ENCODE results near the gene ASTN2.
"Not testable (repeated sequence)": the region's sequence is repeated elsewhere in the genome, so short reads cannot be mapped to it uniquely, and the experiment has no call there.

The ASTN2 gene

DNA sequence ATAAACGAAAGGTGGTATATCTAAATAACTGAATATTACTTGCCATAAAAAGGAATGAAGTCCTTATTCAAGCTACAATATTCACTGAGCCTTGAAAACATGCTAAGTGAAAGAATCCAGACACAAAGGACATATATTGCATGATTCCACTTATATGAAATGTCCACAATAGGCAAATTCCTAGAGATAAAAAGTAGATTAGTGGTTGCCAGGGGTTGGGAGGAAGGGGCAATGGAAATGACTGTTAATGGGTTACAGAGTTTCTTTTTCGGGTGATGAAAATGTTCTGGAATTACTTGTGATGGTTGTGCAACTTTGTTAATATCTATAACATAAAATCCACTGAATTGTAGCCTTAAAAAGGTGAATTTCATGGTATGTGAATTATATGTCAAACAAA, 954.8 kb downstream of the ASTN2 start:
- TF ChIP-seq, protein P1, sequence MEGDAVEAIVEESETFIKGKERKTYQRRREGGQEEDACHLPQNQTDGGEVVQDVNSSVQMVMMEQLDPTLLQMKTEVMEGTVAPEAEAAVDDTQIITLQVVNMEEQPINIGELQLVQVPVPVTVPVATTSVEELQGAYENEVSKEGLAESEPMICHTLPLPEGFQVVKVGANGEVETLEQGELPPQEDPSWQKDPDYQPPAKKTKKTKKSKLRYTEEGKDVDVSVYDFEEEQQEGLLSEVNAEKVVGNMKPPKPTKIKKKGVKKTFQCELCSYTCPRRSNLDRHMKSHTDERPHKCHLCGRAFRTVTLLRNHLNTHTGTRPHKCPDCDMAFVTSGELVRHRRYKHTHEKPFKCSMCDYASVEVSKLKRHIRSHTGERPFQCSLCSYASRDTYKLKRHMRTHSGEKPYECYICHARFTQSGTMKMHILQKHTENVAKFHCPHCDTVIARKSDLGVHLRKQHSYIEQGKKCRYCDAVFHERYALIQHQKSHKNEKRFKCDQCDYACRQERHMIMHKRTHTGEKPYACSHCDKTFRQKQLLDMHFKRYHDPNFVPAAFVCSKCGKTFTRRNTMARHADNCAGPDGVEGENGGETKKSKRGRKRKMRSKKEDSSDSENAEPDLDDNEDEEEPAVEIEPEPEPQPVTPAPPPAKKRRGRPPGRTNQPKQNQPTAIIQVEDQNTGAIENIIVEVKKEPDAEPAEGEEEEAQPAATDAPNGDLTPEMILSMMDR (IDR thresholded peaks at IDR 0.05; ENCODE audit: low read length): no peak
- no peak for TF ChIP-seq EZH2 (IDR thresholded peaks at IDR 0.05; ENCODE audit: borderline replicate concordance, low read length)
- no peak overlapping the region for H3K4me3 ChIP-seq (ENCODE audit: low read depth, low read length, poor library complexity, severe bottlenecking)
- no peaks in the 10 kb centered on the region for H3K9me3 ChIP-seq (ENCODE audit: low read length)
- no peak overlapping the region for H3K4me2 ChIP-seq (ENCODE audit: low read length)
- H3K36me3 ChIP-seq (ENCODE audit: insufficient read depth, low read length): no peaks in the 10 kb centered on the region
- H3K9me2 ChIP-seq (ENCODE audit: low read depth, low read length): no peaks in the 10 kb centered on the region
- H3K27me3 ChIP-seq (ENCODE audit: insufficient read depth, low read length): no peaks in the 10 kb centered on the region
- H3K9ac ChIP-seq (ENCODE audit: low read length): no peak overlapping the region
- H4K20me1 ChIP-seq (ENCODE audit: insufficient read depth, low read length): no peaks in the 10 kb centered on the region
- no peaks in the 10 kb centered on the region for H3F3A ChIP-seq (ENCODE audit: insufficient read depth, low read length)
- H3K27ac ChIP-seq (ENCODE audit: low read depth, low read length, poor library complexity, severe bottlenecking): no peak overlapping the region
- H3K4me1 ChIP-seq (ENCODE audit: insufficient read depth, low read length, severe bottlenecking): no peaks in the 10 kb centered on the region
- H3K79me2 ChIP-seq (ENCODE audit: insufficient read depth, low read length): no peaks in the 10 kb centered on the region
- no peak overlapping the region for H2AFZ ChIP-seq (ENCODE audit: low read length)

DNA sequence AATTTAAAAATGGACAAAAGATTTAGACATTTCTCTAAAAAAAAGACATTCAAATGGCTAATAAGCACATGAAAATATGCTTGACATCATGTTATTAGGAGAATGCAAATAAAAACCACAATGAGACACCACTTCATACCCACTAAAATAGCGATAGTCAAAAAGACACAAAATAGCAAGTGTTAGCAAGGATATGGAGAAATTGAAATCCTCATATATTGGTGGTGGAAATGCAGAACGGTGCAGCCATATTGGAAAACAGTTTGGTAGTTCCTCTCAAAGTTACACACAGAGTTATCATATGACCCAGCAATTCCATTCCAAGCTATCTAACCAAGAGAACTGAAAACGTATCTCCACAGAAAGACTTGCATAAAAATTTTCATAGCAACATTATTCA, 955.3 kb downstream of the ASTN2 start:
- H3F3A ChIP-seq (ENCODE audit: insufficient read depth, low read length): no peaks in the 10 kb centered on the region
- H3K79me2 ChIP-seq (ENCODE audit: insufficient read depth, low read length): no peaks in the 10 kb centered on the region
- H3K9ac ChIP-seq (ENCODE audit: low read length): no peak overlapping the region
- H3K4me3 ChIP-seq (ENCODE audit: low read depth, low read length, poor library complexity, severe bottlenecking): no peak overlapping the region
- H2AFZ ChIP-seq (ENCODE audit: low read length): no peak overlapping the region
- H3K9me2 ChIP-seq (ENCODE audit: low read depth, low read length): no peaks in the 10 kb centered on the region
- no peaks in the 10 kb centered on the region for H3K4me1 ChIP-seq (ENCODE audit: insufficient read depth, low read length, severe bottlenecking)
- no peaks in the 10 kb centered on the region for H3K36me3 ChIP-seq (ENCODE audit: insufficient read depth, low read length)
- TF ChIP-seq, protein P1 (IDR thresholded peaks at IDR 0.05; ENCODE audit: low read length): no peak
- no peak for TF ChIP-seq EZH2 (IDR thresholded peaks at IDR 0.05; ENCODE audit: borderline replicate concordance, low read length)
- no peaks in the 10 kb centered on the region for H3K9me3 ChIP-seq (ENCODE audit: low read length)
- no peak overlapping the region for H3K4me2 ChIP-seq (ENCODE audit: low read length)
- no peaks in the 10 kb centered on the region for H4K20me1 ChIP-seq (ENCODE audit: insufficient read depth, low read length)
- H3K27me3 ChIP-seq (ENCODE audit: insufficient read depth, low read length): no peaks in the 10 kb centered on the region
- H3K27ac ChIP-seq (ENCODE audit: low read depth, low read length, poor library complexity, severe bottlenecking): no peak overlapping the region

DNA sequence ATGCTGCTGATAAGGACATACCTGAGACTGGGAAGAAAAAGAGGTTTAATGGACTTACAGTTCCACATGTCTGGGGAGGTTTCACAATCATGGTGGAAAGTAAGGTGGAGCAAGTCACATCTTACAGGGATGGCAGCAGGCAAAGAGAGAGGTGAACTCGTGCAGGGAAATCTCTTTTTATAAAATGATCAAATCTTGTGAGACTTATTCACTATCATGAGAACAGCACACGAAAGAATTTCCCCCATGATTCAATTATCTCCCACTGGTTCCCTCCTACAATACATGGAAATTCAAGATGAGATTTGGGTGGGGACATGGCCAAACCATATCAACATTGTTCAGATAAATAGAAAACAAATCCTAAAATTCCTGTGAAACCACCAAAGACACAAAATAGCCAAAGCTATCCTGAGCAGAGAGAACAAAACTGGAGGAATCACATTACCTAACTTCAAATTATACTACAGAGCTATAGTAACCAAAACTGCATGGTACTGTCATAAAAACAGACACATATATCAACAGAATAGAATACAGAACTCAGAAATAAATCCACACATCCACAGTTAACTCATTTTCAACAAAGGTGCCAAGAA, 958.3 kb downstream of the ASTN2 start:
- TF ChIP-seq, protein P1 (IDR thresholded peaks at IDR 0.05; ENCODE audit: low read length): no peak
- no peak for TF ChIP-seq EZH2 (IDR thresholded peaks at IDR 0.05; ENCODE audit: borderline replicate concordance, low read length)
- Histone ChIP-seq H3K9me2 (ENCODE audit: low read depth, low read length) (no peaks in the 10 kb centered on the region), H2AFZ (ENCODE audit: low read length) (no peak overlapping the region), H4K20me1 (ENCODE audit: insufficient read depth, low read length) (no peaks in the 10 kb centered on the region), H3K79me2 (ENCODE audit: insufficient read depth, low read length) (no peaks in the 10 kb centered on the region), H3K36me3 (ENCODE audit: insufficient read depth, low read length) (no peaks in the 10 kb centered on the region), H3K27ac (ENCODE audit: low read depth, low read length, poor library complexity, severe bottlenecking) (no peak overlapping the region), H3K9ac (ENCODE audit: low read length) (no peak overlapping the region), H3K27me3 (ENCODE audit: insufficient read depth, low read length) (no peaks in the 10 kb centered on the region), H3K9me3 (ENCODE audit: low read length) (no peaks in the 10 kb centered on the region), H3F3A (ENCODE audit: insufficient read depth, low read length) (no peaks in the 10 kb centered on the region), H3K4me1 (ENCODE audit: insufficient read depth, low read length, severe bottlenecking) (no peaks in the 10 kb centered on the region), H3K4me2 (ENCODE audit: low read length) (no peak overlapping the region), H3K4me3 (ENCODE audit: low read depth, low read length, poor library complexity, severe bottlenecking) (no peak overlapping the region)

DNA sequence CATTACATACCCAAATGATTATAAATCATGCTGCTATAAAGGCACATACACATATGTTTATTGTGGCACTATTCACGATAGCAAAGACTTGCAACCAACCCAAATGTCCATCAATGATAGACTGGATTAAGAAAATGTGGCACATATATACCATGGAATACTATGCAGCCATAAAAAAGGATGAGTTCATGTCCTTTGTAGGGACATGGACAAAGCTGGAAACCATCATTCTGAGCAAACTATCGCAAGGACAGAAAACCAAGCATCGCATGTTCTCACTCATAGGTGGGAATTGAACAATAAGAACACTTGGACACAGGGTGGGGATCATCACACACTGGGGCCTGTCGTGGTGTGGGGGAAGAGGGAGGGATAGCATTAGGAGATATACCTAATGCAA, 960.3 kb downstream of the ASTN2 start:
- H4K20me1 ChIP-seq (ENCODE audit: insufficient read depth, low read length); H3K4me3 ChIP-seq (ENCODE audit: low read depth, low read length, poor library complexity, severe bottlenecking): not testable (repeated sequence)

More for the DNA sequence above, 960.3 kb downstream of the ASTN2 start:
- not testable (repeated sequence) for H3F3A ChIP-seq (ENCODE audit: insufficient read depth, low read length); H3K27ac ChIP-seq (ENCODE audit: low read depth, low read length, poor library complexity, severe bottlenecking); H2AFZ ChIP-seq (ENCODE audit: low read length); H3K4me2 ChIP-seq (ENCODE audit: low read length); H3K79me2 ChIP-seq (ENCODE audit: insufficient read depth, low read length); H3K36me3 ChIP-seq (ENCODE audit: insufficient read depth, low read length); H3K9me2 ChIP-seq (ENCODE audit: low read depth, low read length); H3K27me3 ChIP-seq (ENCODE audit: insufficient read depth, low read length); H3K9ac ChIP-seq (ENCODE audit: low read length); H3K9me3 ChIP-seq (ENCODE audit: low read length); H3K4me1 ChIP-seq (ENCODE audit: insufficient read depth, low read length, severe bottlenecking)

All from OCI-LY1 (cell line).